Stomach (tissue), 4 donors: ENCODE data around the gene PTPRD.

Experiments
- POLR2A ChIP-seq, 4 donors: fragments of 450-650 bp; IDR thresholded peaks; one replicate each; pipeline ENCODE4 v1.6.1; 2016; ENCODE audit warnings: antibody characterized with exemption in 4 of 4, control low read depth in 2 of 4, mild to moderate bottlenecking in 1 of 4, moderate library complexity in 1 of 4
- TF ChIP-seq, protein P1 (sequence below), 7 experiments: fragments of 450-650 bp in 4 of 7; fragments of 200-600 bp in 3 of 7; sonication (generic) in 3 of 7; IDR thresholded peaks; one replicate each; pipeline ENCODE4 v1.5.1; 2016 to 2019; ENCODE audit warnings: antibody characterized with exemption in 7 of 7, control low read depth in 2 of 7, mild to moderate bottlenecking in 1 of 7

DNA sequence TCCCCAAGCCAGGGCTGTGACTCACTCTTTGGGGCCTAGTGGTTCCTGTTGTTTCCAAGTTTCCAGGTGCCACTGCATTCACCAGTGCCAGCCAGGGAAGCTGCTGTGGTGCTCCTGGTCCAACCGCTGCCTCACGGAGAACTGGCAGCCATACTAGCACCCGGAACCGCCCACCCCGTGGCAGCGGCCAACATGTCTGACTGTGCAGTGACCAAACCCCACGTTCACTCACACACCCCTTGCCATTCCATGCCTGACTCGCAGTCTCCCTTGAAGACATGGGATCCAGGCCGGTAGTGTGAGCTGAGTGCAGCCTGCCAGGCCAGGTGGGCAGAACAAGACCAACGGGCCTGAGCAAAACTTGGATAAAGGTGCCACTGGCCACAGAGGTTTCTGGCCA, 1968.2 kb downstream of the PTPRD start:
- TF ChIP-seq, protein P1, sequence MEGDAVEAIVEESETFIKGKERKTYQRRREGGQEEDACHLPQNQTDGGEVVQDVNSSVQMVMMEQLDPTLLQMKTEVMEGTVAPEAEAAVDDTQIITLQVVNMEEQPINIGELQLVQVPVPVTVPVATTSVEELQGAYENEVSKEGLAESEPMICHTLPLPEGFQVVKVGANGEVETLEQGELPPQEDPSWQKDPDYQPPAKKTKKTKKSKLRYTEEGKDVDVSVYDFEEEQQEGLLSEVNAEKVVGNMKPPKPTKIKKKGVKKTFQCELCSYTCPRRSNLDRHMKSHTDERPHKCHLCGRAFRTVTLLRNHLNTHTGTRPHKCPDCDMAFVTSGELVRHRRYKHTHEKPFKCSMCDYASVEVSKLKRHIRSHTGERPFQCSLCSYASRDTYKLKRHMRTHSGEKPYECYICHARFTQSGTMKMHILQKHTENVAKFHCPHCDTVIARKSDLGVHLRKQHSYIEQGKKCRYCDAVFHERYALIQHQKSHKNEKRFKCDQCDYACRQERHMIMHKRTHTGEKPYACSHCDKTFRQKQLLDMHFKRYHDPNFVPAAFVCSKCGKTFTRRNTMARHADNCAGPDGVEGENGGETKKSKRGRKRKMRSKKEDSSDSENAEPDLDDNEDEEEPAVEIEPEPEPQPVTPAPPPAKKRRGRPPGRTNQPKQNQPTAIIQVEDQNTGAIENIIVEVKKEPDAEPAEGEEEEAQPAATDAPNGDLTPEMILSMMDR (IDR thresholded peaks at IDR 0.05), result no peak
- no peak for TF ChIP-seq POLR2A (IDR thresholded peaks at IDR 0.05)
